Measurements from ENCODE around the gene P3H1.
A peak's percentile ranks its signal among the peaks of the same experiment; 100 is the strongest.
"Not testable (repeated sequence)": the region's sequence is repeated elsewhere in the genome, so short reads cannot be mapped to it uniquely, and the experiment has no call there.

Gene P3H1, protein sequence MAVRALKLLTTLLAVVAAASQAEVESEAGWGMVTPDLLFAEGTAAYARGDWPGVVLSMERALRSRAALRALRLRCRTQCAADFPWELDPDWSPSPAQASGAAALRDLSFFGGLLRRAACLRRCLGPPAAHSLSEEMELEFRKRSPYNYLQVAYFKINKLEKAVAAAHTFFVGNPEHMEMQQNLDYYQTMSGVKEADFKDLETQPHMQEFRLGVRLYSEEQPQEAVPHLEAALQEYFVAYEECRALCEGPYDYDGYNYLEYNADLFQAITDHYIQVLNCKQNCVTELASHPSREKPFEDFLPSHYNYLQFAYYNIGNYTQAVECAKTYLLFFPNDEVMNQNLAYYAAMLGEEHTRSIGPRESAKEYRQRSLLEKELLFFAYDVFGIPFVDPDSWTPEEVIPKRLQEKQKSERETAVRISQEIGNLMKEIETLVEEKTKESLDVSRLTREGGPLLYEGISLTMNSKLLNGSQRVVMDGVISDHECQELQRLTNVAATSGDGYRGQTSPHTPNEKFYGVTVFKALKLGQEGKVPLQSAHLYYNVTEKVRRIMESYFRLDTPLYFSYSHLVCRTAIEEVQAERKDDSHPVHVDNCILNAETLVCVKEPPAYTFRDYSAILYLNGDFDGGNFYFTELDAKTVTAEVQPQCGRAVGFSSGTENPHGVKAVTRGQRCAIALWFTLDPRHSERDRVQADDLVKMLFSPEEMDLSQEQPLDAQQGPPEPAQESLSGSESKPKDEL

DNA sequence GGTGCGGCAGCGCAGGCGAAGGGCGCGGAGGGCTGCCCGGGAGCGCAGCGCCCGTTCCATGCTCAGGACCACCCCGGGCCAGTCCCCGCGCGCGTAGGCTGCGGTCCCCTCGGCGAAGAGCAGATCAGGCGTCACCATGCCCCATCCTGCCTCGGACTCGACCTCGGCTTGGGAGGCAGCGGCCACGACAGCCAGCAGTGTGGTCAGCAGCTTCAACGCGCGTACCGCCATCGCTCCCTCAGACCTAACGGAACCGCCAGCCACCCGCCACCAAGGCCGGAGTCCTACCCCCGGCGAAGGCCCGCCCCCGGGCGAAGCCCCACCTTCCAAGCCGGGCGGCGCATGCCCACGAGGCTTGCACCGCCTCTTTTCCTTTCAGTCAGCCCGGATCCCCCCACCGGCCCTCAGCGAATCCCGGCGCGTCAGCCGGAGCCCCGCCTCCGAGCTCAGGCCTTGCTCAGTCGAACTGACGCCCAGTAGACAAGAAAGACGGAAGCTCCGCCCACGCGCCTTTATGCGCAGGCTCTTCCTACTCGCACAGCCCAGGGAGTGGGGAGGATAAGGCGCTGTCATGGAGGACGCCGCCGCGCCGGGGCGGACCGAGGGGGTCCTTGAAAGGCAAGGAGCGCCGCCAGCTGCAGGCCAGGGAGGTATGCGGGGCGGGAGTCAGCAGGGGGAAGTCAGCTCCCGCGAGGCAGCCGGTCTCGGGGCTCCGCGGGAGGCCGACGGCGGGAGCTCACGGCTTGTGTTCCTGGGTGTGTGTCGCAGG lies at the start of gene P3H1, which contains the start of gene C1orf50:
P3H1 (minus strand) TSS at position 288 of the 769 bp plus-strand sequence; CDS start at position 231, 57 bp downstream.
C1orf50 (plus strand) TSS at position 509 of the 769 bp plus-strand sequence; CDS start at position 572, 63 bp downstream.
- peak; percentile 100 for DNase-seq (ENCODE audit: low spot score)

- no peak for DNase-seq (ENCODE audit: low spot score)
Measured at GRCh38 chr1:42815941-42816584, 49.2 kb upstream of the P3H1 start.

GRCh38 chr1:42814815-42815214 lies 48.0 kb upstream of the P3H1 start:
- not testable (repeated sequence) for DNase-seq (ENCODE audit: low spot score)

DNA sequence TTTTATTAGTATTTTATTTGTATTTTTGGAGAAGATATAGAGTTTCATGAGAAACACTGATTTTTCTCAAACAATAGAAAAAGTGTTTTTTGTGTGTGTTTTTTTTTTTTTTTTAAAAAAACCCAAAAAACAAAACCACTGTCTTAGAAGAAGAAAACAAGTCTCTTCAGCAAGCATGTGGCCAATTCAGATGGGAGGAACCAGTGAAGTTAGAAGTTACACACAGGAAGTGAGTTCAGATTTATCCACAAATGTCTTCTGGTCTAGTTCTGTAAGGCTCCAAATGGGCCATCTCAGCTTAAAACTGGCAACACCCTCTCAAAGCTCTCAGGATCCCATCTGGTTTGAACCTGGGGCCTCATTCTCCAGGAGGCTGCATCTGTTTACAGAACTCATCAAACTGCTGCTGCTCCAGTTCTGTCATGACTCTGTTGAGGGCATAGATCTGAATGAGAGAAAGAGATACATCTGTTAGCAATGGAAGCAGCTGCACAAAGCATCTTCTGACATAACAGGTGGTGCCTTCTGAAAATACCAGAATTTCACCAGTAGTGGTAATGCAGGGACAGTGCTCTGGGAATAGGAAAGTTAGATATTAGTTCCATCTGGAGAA lies 40.3 kb upstream of the P3H1 start:
- no peak for DNase-seq (ENCODE audit: low spot score)

DNA sequence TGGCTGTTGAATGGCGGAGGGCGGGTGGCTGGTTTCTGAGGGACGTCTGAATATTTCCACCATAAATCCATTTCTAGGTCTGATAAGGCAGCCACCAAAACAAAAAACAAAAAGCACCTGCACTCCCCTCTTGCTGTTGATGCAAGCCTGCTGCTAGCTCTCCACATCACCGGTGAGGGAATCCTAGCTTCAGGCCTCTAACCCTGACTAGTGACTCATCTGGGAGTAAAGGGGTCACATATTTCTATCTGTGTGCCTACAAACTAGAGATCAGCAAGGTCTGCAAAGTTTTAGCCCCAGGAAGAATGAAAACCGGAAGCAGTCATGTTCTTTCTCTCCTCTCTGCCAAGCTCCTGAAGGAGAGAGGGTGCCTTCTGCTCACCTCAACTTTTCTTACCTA lies 39.8 kb upstream of the P3H1 start:
- no peak for DNase-seq (ENCODE audit: low spot score)

GRCh38 chr1:42806171-42806570 lies 39.3 kb upstream of the P3H1 start:
- DNase-seq (ENCODE audit: low spot score), result no peak

DNA sequence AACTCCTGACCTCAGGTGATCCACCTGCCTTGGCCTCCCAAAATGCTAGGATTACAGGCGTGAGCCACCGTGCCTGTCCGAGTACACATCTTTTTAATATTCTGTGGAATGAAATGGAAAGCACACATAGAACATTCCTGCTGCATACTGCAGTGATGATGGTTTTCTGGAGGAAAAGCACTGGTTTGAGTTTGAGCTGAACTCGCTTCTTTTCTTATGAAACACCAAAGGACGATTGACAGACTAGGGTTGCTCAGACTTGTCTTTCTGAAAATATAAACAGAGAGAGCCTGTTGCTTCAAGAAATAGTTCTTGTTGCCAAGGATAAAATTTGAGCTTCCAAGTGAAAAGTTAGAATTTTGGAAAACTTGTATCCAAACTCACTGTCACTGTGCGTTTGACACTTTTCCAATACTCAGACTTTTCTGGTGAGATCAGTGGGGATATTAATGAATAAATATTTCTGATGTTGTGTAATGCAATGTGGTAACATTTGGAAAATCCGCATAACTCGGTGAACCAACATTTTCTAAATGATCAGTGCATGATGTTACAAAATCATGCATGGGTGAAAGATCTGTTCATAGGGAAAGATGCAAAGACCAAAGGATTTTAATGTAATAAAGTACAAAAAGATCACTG lies 35.1 kb upstream of the P3H1 start:
- no peak for DNase-seq (ENCODE audit: low spot score)

DNA sequence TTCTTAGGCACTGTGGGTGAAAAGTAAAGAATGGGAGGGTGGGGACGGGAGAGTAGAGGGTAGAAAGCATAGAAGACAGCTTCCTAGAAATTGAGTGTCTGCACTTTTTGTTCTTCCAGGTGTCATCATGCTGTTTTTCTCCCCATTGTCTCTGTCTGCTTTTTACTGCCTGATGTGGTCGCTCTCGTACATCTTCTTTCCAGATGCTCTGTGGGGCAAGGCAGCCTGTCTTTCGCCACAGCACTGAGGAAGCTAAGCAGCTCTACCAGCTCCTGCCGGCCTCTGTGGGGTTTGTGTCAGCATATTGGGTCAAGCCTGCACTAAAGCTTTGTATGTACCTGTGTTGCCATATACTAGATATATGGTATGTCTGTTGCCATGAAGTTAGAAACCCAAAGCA lies 31.2 kb upstream of the P3H1 start:
- no peak for DNase-seq (ENCODE audit: low spot score)

GRCh38 chr1:42797414-42797813 lies 30.6 kb upstream of the P3H1 start:
- no peak for DNase-seq (ENCODE audit: low spot score)

GRCh38 chr1:42793824-42794223 lies 27.0 kb upstream of the P3H1 start:
- no peak for DNase-seq (ENCODE audit: low spot score)

DNA sequence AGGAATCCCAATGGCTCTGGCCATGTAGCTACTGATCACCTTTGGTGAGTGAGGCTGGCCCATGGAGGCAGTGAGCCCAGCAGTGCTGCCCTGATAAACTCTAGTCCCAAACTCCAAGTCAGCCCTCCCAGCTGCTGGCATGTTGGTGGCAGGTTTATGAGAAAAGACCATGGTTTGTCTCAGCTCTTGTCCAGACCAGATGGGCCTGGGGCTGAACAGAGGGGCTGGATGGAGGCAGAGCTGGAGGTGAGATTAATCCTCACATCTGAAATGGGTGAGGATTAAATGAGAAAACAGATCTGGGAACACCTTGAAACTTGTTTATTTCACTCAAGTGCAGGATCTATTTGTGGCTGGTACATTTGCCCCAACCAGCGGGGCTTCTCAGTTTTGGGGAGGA lies 21.2 kb upstream of the P3H1 start:
- DNase-seq (ENCODE audit: low spot score), result no peak

- no peak for DNase-seq (ENCODE audit: low spot score)
Measured at GRCh38 chr1:42786097-42786496, 19.3 kb upstream of the P3H1 start.

GRCh38 chr1:42784946-42785693 lies 18.3 kb upstream of the P3H1 start, which contains the start of gene TMEM269:
TMEM269 (plus strand) TSS chr1:42784991; CDS start chr1:42789894, 4,903 bp downstream.
- no peak for DNase-seq (ENCODE audit: low spot score)

DNA sequence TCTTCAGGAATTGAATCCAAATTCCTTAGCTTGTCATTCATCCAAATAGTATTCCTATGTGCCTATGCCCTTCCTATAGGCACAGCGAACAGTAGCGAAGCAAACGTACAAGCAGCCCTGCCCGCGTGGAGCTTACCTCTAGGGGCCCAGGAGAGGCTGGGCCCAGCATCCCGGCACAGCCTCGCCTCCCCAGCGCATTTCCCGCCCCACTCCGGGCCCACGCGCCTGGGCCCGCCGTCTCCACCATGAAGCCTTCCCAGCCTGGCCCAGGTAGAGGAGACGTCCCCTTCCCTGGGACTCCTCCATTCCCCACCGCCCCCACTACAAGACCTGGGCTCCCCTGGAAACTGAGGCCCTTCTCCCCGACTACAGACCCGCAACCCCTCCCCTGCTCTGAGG lies 17.7 kb upstream of the P3H1 start:
- DNase-seq (ENCODE audit: low spot score), result no peak

- DNase-seq (ENCODE audit: low spot score), result no peak
Measured at GRCh38 chr1:42783092-42783491, 16.3 kb upstream of the P3H1 start.

- DNase-seq (ENCODE audit: low spot score), result no peak
Measured at GRCh38 chr1:42780176-42780575, 13.3 kb upstream of the P3H1 start.

GRCh38 chr1:42779725-42780124 lies 12.9 kb upstream of the P3H1 start:
- no peak for DNase-seq (ENCODE audit: low spot score)

GRCh38 chr1:42777852-42778251 lies 11.0 kb upstream of the P3H1 start:
- DNase-seq (ENCODE audit: low spot score), result peak; percentile 77

DNA sequence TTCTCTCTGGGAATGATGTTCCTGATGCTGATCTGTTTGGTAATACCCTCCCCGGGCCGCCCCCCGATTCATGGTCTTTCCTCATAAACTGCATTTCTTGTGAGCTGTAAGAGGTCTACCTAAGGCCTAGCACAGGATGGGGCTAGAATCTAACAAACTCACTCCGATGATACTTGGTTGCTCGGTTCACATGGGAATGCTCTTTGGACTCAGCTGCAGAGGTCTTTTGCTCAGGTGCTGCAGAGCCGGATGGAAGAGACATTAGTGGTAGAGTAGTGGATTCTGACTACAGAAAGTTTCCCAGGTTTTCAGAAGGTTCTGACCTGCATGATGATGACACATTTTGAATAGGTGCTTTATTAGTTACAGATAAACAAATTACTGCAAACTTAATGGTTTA lies 9.7 kb upstream of the P3H1 start:
- no peak for DNase-seq (ENCODE audit: low spot score)

GRCh38 chr1:42774928-42775526 lies 8.2 kb upstream of the P3H1 start:
- DNase-seq (ENCODE audit: low spot score), result no peak
